ENCODE measurements around the gene AOPEP. TPM values are rescaled to one million over a fixed set of nuclear protein-coding genes. Genes with fewer than 3 reads are reported as not detected.

AOPEP gene
- total RNA-seq, 4 donors from 2014 or later, result 126 to 216 (median 136) TPM

- no peak for TF ChIP-seq POLR2A (IDR thresholded peaks at IDR 0.05)
- TF ChIP-seq CTCF (IDR thresholded peaks at IDR 0.05), result no peak
- H3K4me1 ChIP-seq, result peaks cover 2 to 19% of the 10 kb centered on the region in 2 donors
- intact Hi-C loops (cut with DNase I), result no loop called here
- H3K27ac ChIP-seq, result no peak overlapping the region
- H3K9me3 ChIP-seq, result no peaks in the 10 kb centered on the region
- no peaks in the 10 kb centered on the region for H3K36me3 ChIP-seq
- WGBS, 2 donors, result 9 to 22% methylated on average over 1 of the region's 1 CpG
- H3K4me3 ChIP-seq (replicated peaks in 1 of 3), result no peak overlapping the region
- no peaks in the 10 kb centered on the region for H3K27me3 ChIP-seq
- DNase-seq, result no peak
Observed at GRCh38 chr9:94796687-94797086, 70.2 kb downstream of the AOPEP start.

GRCh38 chr9:94798201-94798600 is 71.7 kb downstream of the AOPEP start:
- no peak for DNase-seq
- Histone ChIP-seq H3K36me3 (no peaks in the 10 kb centered on the region), H3K4me1 (peaks cover 2 to 12% of the 10 kb centered on the region in 2 donors), H3K27ac (no peak overlapping the region), H3K9me3 (no peaks in the 10 kb centered on the region), H3K27me3 (no peaks in the 10 kb centered on the region), H3K4me3 (replicated peaks in 1 of 3) (no peak overlapping the region)
- TF ChIP-seq POLR2A (IDR thresholded peaks at IDR 0.05), result no peak
- TF ChIP-seq CTCF (IDR thresholded peaks at IDR 0.05), result no peak
- intact Hi-C loops (cut with DNase I), result no loop called here
- WGBS, 2 donors, result 94 to 95% methylated on average over 3 of the region's 3 CpGs

- H3K27ac ChIP-seq, result no peak overlapping the region
- intact Hi-C loops (cut with DNase I), result no loop called here
- WGBS, 2 donors, result 95% methylated on average over 2 of the region's 2 CpGs
Observed at GRCh38 chr9:94798708-94799107, 72.2 kb downstream of the AOPEP start.

GRCh38 chr9:94799578-94800264 is 73.2 kb downstream of the AOPEP start:
- 81 to 89% methylated on average over 9 of the region's 9 CpGs for WGBS, 2 donors
- Histone ChIP-seq H3K9me3 (no peaks in the 10 kb centered on the region), H3K27ac (no peak overlapping the region), H3K27me3 (no peaks in the 10 kb centered on the region), H3K4me1 (peaks cover 2 to 12% of the 10 kb centered on the region in 2 donors), H3K4me3 (replicated peaks in 1 of 3) (no peak overlapping the region), H3K36me3 (no peaks in the 10 kb centered on the region)
- no peak for TF ChIP-seq POLR2A (IDR thresholded peaks at IDR 0.05)
- TF ChIP-seq CTCF (IDR thresholded peaks at IDR 0.05), result no peak
- intact Hi-C loops (cut with DNase I), result no loop called here
- no peak for DNase-seq

More at GRCh38 chr9:94798708-94799107, 72.2 kb downstream of the AOPEP start:
- no peaks in the 10 kb centered on the region for H3K9me3 ChIP-seq
- H3K27me3 ChIP-seq, result no peaks in the 10 kb centered on the region
- DNase-seq, result no peak
- no peak for TF ChIP-seq POLR2A (IDR thresholded peaks at IDR 0.05)
- H3K4me1 ChIP-seq, result peaks cover 2 to 12% of the 10 kb centered on the region in 2 donors
- no peaks in the 10 kb centered on the region for H3K36me3 ChIP-seq
- H3K4me3 ChIP-seq (replicated peaks in 1 of 3), result no peak overlapping the region

GRCh38 chr9:94800424-94801117 is 74.1 kb downstream of the AOPEP start:
- Histone ChIP-seq H3K27me3 (no peaks in the 10 kb centered on the region), H3K4me1 (peaks cover 2 to 16% of the 10 kb centered on the region in 2 donors), H3K9me3 (no peaks in the 10 kb centered on the region), H3K4me3 (replicated peaks in 1 of 3) (no peak overlapping the region), H3K27ac (no peak overlapping the region), H3K36me3 (no peaks in the 10 kb centered on the region)
- intact Hi-C loops (cut with DNase I), result no loop called here
- DNase-seq, result no peak
- TF ChIP-seq POLR2A (IDR thresholded peaks at IDR 0.05), result no peak
- TF ChIP-seq CTCF (IDR thresholded peaks at IDR 0.05), result no peak
- WGBS, 2 donors, result 88 to 98% methylated on average over 8 of the region's 8 CpGs

Data from thyroid gland (tissue), 4 donors.